ENCODE data around the gene MEG3.
"Not testable (repeated sequence)": the region's sequence is repeated elsewhere in the genome, so short reads cannot be mapped to it uniquely, and the experiment has no call there.

Gene MEG3

GRCh38 chr14:100816950-100817901, 8.7 kb upstream of the MEG3 start:
- no peak for DNase-seq

GRCh38 chr14:100818221-100818699, 7.7 kb upstream of the MEG3 start:
- DNase-seq = no peak

GRCh38 chr14:100818923-100819322, 7.0 kb upstream of the MEG3 start:
- DNase-seq = not testable (repeated sequence)

GRCh38 chr14:100819453-100819828, 6.5 kb upstream of the MEG3 start:
- no peak for DNase-seq

- DNase-seq = no peak
Measured at GRCh38 chr14:100819829-100820475, 6.0 kb upstream of the MEG3 start.

- no peak for DNase-seq
Measured at GRCh38 chr14:100820957-100821356, 5.0 kb upstream of the MEG3 start.

- DNase-seq = no peak
Measured at GRCh38 chr14:100822013-100822412, 3.9 kb upstream of the MEG3 start.

- DNase-seq = no peak
Measured at GRCh38 chr14:100822532-100823296, 3.2 kb upstream of the MEG3 start.

GRCh38 chr14:100823413-100824080, 2.4 kb upstream of the MEG3 start:
- no peak for DNase-seq

- no peak for DNase-seq
Measured at GRCh38 chr14:100824091-100824551, 1.8 kb upstream of the MEG3 start.

GRCh38 chr14:100824901-100825712, 811 bp upstream of the MEG3 start:
- DNase-seq = no peak

GRCh38 chr14:100826391-100827100, 628 bp downstream of the MEG3 start:
- no peak for DNase-seq

- DNase-seq = no peak
Measured at GRCh38 chr14:100827101-100828021, 1.4 kb downstream of the MEG3 start.

GRCh38 chr14:100828031-100828769, 2.3 kb downstream of the MEG3 start:
- DNase-seq = no peak

- DNase-seq = no peak
Measured at GRCh38 chr14:100830681-100831080, 4.8 kb downstream of the MEG3 start.

GRCh38 chr14:100832311-100832960, 6.5 kb downstream of the MEG3 start:
- no peak for DNase-seq

GRCh38 chr14:100834082-100834793, 8.3 kb downstream of the MEG3 start:
- no peak for DNase-seq
